Stimulated activated CD4-positive, alpha-beta T cell treated with anti-CD3 and anti-CD28 coated beads, Interleukin-2, amount 100 ng/mL, for 24 hours (primary cell): ENCODE data around the gene SENP3.

ENCODE experiments used
- DNase-seq, 2 donors: peaks; one replicate each; pipeline ENCODE4 v3.0.0-alpha.2; 2020

Gene SENP3

GRCh38 chr17:7561589-7562207 is at the start of gene SENP3:
TSS of gene SENP3 (plus strand) at chr17:7561919. CDS start at chr17:7563077, 1,158 bp downstream.
- DNase-seq: peak; percentile 91 to 93

GRCh38 chr17:7512105-7512504 is 49.6 kb upstream of the SENP3 start:
- no peak for DNase-seq

DNA sequence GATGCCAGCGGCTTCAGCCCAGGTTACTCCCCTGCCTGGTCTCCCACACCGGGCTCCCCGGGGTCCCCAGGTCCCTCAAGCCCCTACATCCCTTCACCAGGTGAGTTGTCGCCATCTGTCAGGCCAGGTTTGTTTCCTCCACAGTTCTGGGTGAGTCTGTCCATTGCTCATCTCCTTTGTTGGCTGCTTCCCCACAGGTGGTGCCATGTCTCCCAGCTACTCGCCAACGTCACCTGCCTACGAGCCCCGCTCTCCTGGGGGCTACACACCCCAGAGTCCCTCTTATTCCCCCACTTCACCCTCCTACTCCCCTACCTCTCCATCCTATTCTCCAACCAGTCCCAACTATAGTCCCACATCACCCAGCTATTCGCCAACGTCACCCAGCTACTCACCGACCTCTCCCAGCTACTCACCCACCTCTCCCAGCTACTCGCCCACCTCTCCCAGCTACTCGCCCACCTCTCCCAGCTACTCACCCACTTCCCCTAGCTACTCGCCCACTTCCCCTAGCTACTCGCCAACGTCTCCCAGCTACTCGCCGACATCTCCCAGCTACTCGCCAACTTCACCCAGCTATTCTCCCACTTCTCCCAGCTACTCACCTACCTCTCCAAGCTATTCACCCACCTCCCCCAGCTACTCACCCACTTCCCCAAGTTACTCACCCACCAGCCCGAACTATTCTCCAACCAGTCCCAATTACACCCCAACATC is 48.7 kb upstream of the SENP3 start:
- DNase-seq: no peak

- DNase-seq: no peak
Observed at GRCh38 chr17:7513850-7514419, 47.8 kb upstream of the SENP3 start.

DNA sequence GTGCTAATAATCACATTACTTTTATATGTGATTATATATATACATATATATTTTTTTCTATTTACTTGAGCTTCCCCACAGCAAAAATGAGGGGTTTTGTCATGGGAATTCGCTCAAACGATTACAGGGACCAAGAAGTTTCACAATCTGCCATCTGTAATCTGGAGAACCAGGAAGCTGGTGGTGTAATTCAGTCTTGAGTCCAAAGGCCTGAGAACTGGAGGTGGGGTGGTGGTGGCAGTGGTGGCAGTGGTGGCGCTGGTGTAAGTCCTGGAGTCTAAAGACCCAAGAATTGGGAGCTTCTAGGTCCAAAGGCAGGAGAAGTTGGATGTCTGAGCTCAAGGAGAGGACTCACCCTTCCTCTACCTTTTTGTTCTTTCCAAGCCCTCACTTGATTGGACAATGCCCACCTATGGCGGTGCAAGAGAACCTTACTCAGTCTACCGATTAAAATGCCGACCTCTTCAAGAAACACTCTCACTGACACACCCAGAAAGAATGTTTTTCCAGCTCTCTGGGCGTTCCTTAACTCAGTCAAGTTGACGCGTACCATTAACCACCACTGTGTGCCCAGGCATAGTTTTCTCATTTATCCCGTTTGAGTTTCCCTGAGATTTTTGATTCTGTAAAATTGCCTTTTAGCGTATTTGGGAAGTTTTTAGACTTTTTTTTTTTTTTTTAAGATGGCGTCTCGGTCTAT is 45.7 kb upstream of the SENP3 start:
- DNase-seq: no peak

- DNase-seq: peak; percentile 53 to 60
Observed at GRCh38 chr17:7523033-7523432, 38.7 kb upstream of the SENP3 start.

DNA sequence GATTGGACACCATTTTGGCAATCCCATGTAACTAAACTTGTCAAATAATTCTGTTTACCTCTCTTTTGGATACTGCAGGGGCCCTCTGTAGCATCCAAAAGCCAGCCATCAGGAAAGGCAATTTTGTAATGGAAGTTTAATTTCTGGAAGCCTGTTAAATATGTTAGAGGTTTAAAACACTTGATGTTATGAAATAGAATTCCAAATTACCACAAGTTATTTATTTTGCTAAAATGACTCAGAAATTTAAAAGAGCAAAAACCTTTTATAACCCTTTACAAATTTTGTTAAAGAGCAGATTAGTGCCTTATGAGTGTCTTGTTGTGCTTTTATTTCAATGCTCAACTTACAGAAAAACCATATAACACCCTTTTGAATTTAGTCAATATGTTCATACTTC is 32.9 kb upstream of the SENP3 start:
- DNase-seq: no peak

DNA sequence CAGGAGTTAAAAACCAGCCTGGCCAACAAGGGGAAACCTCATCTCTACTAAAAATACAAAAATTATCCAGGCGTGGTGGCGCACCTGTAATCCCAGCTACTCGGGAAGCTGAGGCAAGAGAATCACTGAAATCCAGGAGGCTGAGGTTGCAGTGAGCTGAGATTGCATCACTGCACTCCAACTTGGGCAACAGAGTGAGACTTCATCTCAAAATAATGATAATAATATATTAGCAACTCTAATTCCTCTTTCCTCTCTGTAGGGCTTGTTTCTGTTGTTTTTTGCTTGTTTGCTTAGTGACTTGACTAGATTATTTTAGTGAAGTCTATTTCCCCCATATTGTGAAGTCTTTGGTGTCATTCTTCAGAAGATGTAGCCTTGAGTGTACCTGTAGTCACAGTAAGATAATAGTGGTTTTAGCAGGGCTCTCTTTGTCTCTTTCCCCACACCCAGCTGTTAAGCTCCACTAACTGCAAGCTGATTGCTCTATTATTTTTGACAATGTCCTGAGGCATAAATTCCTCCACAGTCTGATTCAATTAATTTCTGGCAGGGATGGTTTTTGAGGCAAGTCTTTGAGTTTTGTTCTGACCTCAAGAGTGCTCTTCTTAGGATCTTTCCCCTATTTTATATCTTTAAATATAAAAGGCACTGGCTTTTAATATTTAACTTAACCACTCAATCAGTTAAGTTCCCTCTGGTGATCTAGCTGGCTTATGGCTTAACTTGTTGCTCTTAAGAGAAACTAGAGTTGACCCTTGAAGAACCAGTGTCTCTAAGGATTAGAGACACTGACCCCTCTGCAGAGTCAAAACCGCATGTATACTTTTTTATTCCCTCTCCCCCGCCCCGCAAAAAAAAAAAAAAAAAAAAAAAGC is 31.5 kb upstream of the SENP3 start:
- DNase-seq: no peak

GRCh38 chr17:7538050-7538449 is 23.7 kb upstream of the SENP3 start:
- DNase-seq: no peak

DNA sequence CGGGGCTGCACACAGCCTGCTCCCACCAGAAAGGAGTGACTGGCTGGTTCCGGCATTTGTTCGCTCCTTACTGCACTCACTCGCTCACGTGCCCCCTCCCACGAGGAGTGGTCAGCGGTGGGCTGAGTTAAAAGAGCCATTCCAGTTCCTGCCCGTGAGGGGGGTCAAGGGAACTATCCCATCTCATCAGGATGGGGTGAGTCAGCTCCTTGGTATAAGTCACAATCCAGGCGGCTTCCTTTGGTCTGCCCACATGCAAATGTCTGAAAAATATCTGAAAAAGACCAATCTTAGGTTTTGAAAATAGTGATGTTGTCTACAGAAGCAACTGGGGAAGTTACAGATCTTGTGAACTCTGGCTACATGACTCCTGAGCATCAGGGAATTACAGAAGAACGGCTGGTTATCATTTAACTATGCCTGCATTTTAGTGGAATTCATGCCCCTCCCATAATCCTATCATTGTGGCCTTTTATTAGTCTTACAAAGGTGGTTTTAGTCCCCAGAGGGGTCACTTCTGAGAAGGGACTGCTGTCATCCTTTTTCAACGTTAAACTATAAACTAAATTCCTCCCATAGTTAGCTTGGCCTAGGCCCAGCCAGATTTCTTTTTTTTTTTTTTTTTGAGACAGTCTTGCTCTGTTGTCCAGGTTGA is 22.7 kb upstream of the SENP3 start:
- no peak for DNase-seq

DNA sequence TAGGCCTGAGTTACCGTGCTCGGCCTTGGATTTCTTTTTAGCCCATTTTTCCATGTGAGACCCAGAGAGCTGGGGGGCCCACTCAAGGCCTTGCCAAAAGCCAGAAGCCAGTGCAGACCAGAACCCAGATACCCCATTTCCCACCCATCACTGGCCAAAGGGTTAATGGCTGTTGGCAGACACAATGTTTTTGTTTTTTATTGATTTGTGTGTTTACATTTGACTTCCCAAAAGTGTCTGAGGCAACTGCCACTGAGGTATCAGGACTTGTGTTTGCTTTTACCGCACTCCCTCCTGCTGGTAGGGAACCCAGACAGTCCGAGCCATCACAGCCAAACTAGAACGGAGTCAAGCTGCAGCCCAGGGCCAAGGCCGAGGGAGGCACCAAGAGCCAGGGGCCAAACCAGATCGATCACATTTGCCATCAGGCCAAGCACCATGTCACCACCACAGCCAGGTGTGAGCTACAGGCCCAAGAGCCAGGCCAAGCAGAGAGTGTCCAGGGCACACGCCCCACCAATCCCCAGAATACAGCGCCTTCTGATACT is 20.6 kb upstream of the SENP3 start:
- no peak for DNase-seq

DNA sequence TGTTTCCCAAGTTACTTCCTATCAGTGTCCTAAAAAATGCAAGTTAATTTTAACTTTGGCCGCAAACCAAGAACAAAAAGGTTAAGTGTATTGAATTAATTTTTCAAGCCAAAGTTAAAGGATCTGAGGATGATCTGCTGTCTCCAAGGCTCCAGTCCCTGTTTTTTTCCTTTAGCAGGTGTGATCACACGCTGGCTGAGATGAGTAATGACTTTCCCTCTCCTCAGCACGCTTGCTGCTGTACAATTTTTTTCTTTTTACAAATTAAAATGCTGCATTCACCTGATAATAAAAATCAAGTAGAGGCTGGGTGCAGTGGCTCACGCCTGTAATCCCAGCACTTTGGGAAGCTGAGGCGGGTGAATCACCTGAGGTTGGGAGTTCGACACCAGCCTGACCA is 16.8 kb upstream of the SENP3 start:
- no peak for DNase-seq

- DNase-seq: peak; percentile 60 to 66
Observed at GRCh38 chr17:7548585-7549400, 12.9 kb upstream of the SENP3 start, which contains the start of gene TNFSF12. TSS of gene TNFSF12 (plus strand) at chr17:7549058. CDS start at chr17:7549154, 96 bp downstream.

- DNase-seq: peak; percentile 49 to 55
Observed at GRCh38 chr17:7549401-7550055, 12.2 kb upstream of the SENP3 start.

DNA sequence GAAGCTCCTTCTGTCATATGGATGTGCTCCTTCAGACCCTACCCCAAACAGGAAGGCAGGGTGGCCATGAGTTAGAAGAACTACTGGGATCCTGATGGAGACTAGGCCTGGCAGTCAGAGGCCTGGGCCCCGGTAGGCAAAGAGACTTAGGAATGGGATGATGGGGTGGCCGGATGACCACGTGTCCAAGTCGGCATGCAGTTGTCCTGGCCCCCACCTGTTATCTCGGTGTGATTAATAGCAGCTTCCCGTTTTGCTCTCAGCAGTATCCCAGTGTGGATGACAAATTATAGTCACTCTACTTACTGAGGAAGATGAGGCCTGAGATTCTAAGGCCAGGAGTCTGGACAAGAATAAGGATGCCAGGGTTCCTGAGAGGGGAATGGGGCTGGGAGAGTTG is 11.4 kb upstream of the SENP3 start:
- DNase-seq: no peak

GRCh38 chr17:7551396-7551795 is 10.3 kb upstream of the SENP3 start:
- no peak for DNase-seq

DNA sequence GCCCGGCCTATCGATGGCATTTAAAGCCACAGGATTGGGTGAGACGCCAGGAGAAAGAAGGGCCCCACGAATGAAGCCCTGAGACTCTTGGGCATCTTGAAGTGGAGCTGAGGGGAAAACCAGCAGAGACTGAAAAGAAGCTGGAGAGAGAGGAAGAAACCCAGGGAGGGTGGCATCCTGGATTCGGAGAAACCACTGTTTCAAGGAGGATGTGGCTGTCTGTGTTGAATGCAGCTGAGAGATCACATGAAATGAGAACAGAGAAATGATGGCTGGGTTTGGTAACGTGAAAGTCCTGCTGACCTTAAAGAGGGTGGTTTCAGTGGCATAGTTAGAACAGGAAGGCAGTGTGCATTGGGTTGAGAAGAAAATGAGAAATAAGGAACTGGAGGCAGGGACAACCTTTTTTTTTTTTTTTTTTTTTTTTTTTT is 9.1 kb upstream of the SENP3 start:
- no peak for DNase-seq

DNA sequence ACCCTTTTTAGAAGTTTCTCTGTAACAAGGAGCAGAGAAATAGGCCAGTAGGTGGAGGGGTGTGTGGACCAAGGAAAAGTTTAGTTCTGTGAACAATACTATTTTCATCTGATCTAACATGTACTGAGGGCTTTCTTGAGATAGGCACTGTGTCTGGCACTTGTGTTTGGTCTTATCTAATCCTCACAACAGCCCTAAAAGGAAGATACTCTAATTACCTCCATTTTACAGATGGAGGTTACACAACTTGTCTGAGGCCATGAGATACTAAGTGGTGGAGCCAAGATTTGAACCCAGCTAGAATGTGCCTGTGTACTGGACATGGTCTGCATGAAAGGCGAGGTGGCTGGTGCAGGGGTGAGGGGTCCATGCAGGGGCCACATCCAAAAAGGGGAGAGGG is 8.4 kb upstream of the SENP3 start:
- DNase-seq: no peak

DNA sequence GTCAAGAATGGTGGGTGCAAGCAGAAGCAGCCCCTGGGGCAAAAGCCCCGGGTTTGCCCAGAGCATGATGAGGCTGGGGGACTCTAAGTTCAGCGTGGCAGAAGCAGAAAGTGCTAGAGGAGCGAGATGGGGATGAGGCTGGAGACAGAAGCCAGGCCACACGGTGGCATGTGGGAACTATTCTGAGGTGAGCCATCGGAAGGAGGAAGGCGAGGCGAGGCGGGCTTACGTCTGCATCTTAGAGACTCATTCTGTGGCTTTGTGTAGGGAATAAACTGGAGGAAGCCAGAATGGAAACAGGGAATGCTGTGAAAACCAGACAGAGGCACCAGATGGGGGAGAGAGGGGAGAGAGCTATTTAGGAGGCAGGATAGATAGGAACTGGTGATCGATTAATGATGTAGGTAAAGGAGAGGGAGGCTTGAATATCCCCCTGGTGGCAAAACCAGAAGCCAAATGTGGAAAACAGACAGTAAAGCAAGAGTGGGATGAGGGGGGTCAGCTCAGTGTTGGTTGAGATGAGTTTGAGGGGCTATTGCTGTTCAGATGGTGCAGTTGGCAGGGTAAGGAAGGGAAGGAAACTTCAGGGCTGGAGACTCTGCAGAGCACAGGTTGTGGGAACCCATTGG is 6.3 kb upstream of the SENP3 start:
- DNase-seq: no peak

GRCh38 chr17:7556627-7557026 is 5.1 kb upstream of the SENP3 start:
- DNase-seq: no peak
